ENCODE results near the gene PRR5L. TPM values are rescaled to one million over a fixed set of nuclear protein-coding genes. Genes with fewer than 3 reads are reported as not detected.

PRR5L gene
- total and polyA plus RNA-seq, 9 of the 15 experiments (the other 6 are each of a cell fraction or from before 2014, with no cell fraction given) = 0.11 to 0.60 (median 0.36) TPM; not detected in 2

DNA sequence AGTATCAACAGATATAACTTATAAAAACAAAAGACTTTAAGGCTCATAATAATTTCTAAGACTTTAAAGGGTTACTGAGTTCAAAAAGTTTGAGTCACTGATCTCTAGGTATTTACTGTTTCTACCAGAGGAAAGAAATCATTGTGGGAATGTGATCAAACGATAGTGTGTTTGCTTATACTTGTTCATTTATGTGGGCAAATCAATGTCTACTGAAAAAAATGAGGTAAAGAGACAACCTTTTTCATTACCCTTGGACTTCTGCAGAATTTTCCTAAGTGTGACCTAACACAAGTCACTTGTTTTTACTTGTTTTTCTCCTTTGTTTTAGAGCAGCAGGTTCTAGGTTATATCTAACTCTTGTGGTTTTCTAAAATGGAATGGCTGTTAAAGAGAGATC is 65.4 kb downstream of the PRR5L start:
- Histone ChIP-seq H3K4me1 (replicated peaks in 1 of 2; ENCODE audit: control insufficient read depth in 2 of 2, insufficient read depth in 2 of 2, low read length in 2 of 2) (no peaks in the 10 kb centered on the region; a peak in 3 of 5 replicates), H3K36me3 (ENCODE audit: control insufficient read depth, insufficient read depth, low read length) (no peaks in the 10 kb centered on the region), H3K79me2 (ENCODE audit: control insufficient read depth, insufficient read depth, low read length) (no peaks in the 10 kb centered on the region), H3K9me1 (ENCODE audit: control insufficient read depth, insufficient read depth, low read length) (no peaks in the 10 kb centered on the region), H3K4me3 (no peak overlapping the region), H3K9me3 (replicated peaks; ENCODE audit: control insufficient read depth, insufficient read depth, low read depth, low read length) (no peaks in the 10 kb centered on the region), H3K4me2 (ENCODE audit: insufficient read depth, low read length) (no peak overlapping the region), H3K9ac (ENCODE audit: insufficient read depth in 1 of 2, low read depth in 2 of 2, low read length in 2 of 2) (no peak overlapping the region), H3K27ac (ENCODE audit: extremely low read depth, low read depth, low read length) (no peak overlapping the region), H4K20me1 (replicated peaks; ENCODE audit: control insufficient read depth, insufficient read depth, low read length) (no peaks in the 10 kb centered on the region), H3K27me3 (ENCODE audit: control insufficient read depth in 2 of 2, insufficient read depth in 2 of 2, low read length in 2 of 2) (peaks cover 2 to 27% of the 10 kb centered on the region in 2 experiments; a peak in 4 of 5 replicates), H2AFZ (ENCODE audit: low read depth, low read length) (no peak overlapping the region)
- ChIA-PET POLR2A (no interaction called here), CTCF (ENCODE audit: low intra/inter-chr PET ratio) (no interaction called here)
- in situ Hi-C loops (cut with MboI) (no loop called here), intact Hi-C loops (cut with micrococcal nuclease) (loop anchor here (5.0 kb wide), 1 partner anchor 96 kb away; no protein-coding TSS in a partner anchor)
- no TSS peak for BruUV-seq (replicated peaks)
- ATAC-seq (no peak), FAIRE-seq (no peak), DNase-seq (ENCODE audit: extremely low read depth in 1 of 4, low spot score in 3 of 4) (no peak)
- TF ChIP-seq PURB (CRISPR knock-in tag; IDR thresholded peaks at IDR 0.05; ENCODE audit: low read depth) (no peak), KLF1 (tag; IDR thresholded peaks at IDR 0.05) (no peak), ZFP30 (CRISPR knock-in tag; IDR thresholded peaks at IDR 0.05; ENCODE audit: borderline replicate concordance) (no peak), TAF1 (IDR thresholded peaks at IDR 0.05; ENCODE audit: control insufficient read depth, extremely low read depth, insufficient read depth, low read length, severe bottlenecking) (no peak), NCOA4 (IDR thresholded peaks at IDR 0.05; ENCODE audit: partially characterized antibody) (no peak), BCL6 (CRISPR knock-in tag; IDR thresholded peaks at IDR 0.05) (no peak), TEAD4 (IDR thresholded peaks at IDR 0.05; ENCODE audit: low read length) (no peak), TEAD4 (CRISPR knock-in tag; IDR thresholded peaks at IDR 0.05; ENCODE audit: borderline replicate concordance) (no peak), KDM5B (IDR thresholded peaks at IDR 0.05; ENCODE audit: insufficient replicate concordance, low read depth, low read length) (no peak)
- TF ChIP-seq, protein P1, sequence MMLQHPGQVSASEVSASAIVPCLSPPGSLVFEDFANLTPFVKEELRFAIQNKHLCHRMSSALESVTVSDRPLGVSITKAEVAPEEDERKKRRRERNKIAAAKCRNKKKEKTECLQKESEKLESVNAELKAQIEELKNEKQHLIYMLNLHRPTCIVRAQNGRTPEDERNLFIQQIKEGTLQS (IDR thresholded peaks at IDR 0.05) = no peak
- TF ChIP-seq, protein P1 (CRISPR knock-in tag; conservative IDR thresholded peaks at IDR 0.05) = no peak
- TF ChIP-seq, protein P2, sequence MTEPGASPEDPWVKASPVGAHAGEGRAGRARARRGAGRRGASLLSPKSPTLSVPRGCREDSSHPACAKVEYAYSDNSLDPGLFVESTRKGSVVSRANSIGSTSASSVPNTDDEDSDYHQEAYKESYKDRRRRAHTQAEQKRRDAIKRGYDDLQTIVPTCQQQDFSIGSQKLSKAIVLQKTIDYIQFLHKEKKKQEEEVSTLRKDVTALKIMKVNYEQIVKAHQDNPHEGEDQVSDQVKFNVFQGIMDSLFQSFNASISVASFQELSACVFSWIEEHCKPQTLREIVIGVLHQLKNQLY (CRISPR knock-in tag; conservative IDR thresholded peaks at IDR 0.05) = no peak
- TF ChIP-seq, protein P3, sequence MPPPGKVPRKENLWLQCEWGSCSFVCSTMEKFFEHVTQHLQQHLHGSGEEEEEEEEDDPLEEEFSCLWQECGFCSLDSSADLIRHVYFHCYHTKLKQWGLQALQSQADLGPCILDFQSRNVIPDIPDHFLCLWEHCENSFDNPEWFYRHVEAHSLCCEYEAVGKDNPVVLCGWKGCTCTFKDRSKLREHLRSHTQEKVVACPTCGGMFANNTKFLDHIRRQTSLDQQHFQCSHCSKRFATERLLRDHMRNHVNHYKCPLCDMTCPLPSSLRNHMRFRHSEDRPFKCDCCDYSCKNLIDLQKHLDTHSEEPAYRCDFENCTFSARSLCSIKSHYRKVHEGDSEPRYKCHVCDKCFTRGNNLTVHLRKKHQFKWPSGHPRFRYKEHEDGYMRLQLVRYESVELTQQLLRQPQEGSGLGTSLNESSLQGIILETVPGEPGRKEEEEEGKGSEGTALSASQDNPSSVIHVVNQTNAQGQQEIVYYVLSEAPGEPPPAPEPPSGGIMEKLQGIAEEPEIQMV (tag; conservative IDR thresholded peaks at IDR 0.05; ENCODE audit: low read depth) = no peak
- 5% methylated on average over 1 of the region's 1 CpG for WGBS (ENCODE audit: insufficient coverage, low coverage, missing lambda C conversion rate)

Measured in K562 (cell line).